GM23338 (cell line): Measurements from ENCODE around the gene BTBD16. TPM values are rescaled to one million over a fixed set of nuclear protein-coding genes. Genes with fewer than 3 reads are reported as not detected.

ENCODE experiments used
- ATAC-seq: fragments of 200-7000 bp; cut with Tn5 transposase; 3 replicates; pipeline ENCODE4 v1.9.1; 2020
- DNase-seq: peaks from one replicate; pipeline ENCODE4 v3.0.0-alpha.2; 2015; ENCODE audit warnings: low spot score
- H2AFZ ChIP-seq: fragments of 200-600 bp; sonication (generic); 2 replicates; pipeline ENCODE4 v1.8.0; 2016; ENCODE audit warnings: antibody characterized with exemption, mild to moderate bottlenecking, moderate library complexity
- H3F3A ChIP-seq: fragments of 200-600 bp; sonication (generic); replicated peaks from 2 replicates; pipeline ENCODE4 v1.8.0; 2017; ENCODE audit warnings: antibody characterized with exemption, mixed run types, low read depth
- H3K27ac ChIP-seq: fragments of 200-600 bp; sonication (generic); 2 replicates; pipeline ENCODE4 v1.6.1; 2016; ENCODE audit warnings: low read depth
- H3K27me3 ChIP-seq: fragments of 200-600 bp; sonication (generic); 2 replicates; pipeline ENCODE4 v1.8.0; 2016; ENCODE audit warnings: mild to moderate bottlenecking, mixed run types, moderate library complexity; ENCODE audit not compliant: insufficient read depth
- H3K36me3 ChIP-seq: fragments of 200-600 bp; sonication (generic); 2 replicates; pipeline ENCODE4 v1.8.0; 2016; ENCODE audit warnings: mild to moderate bottlenecking; ENCODE audit not compliant: insufficient read depth
- H3K4me1 ChIP-seq: fragments of 200-600 bp; sonication (generic); 2 replicates; pipeline ENCODE4 v1.8.0; 2016; ENCODE audit warnings: mild to moderate bottlenecking, moderate library complexity; ENCODE audit not compliant: insufficient read depth
- H3K4me2 ChIP-seq: fragments of 200-600 bp; sonication (generic); 2 replicates; pipeline ENCODE4 v1.7.1; 2017; ENCODE audit warnings: mixed run types
- H3K4me3 ChIP-seq: fragments of 200-600 bp; sonication (generic); 2 replicates; pipeline ENCODE4 v1.6.1; 2016; ENCODE audit warnings: mixed run types
- H3K79me2 ChIP-seq: fragments of 200-600 bp; sonication (generic); replicated peaks from 2 replicates; pipeline ENCODE4 v1.8.0; 2017; ENCODE audit warnings: mild to moderate bottlenecking; ENCODE audit not compliant: insufficient read depth
- H3K9me2 ChIP-seq: fragments of 200-600 bp; sonication (generic); 2 replicates; pipeline ENCODE4 v1.8.0; 2017; ENCODE audit not compliant: insufficient read depth
- H4K20me1 ChIP-seq: fragments of 200-600 bp; sonication (generic); replicated peaks from 2 replicates; pipeline ENCODE4 v1.8.0; 2017; ENCODE audit warnings: mild to moderate bottlenecking; ENCODE audit not compliant: insufficient read depth
- H3K27ac Mint-ChIP-seq: 2 replicates; pipeline ENCODE4 v1.8.0; 2020; ENCODE audit warnings: inconsistent platforms, mild to moderate bottlenecking, moderate library complexity, mixed read lengths
- H3K27me3 Mint-ChIP-seq: 3 replicates; pipeline ENCODE4 v1.8.0; 2022; ENCODE audit warnings: low read depth, mild to moderate bottlenecking, moderate library complexity, mixed read lengths, inconsistent platforms; ENCODE audit not compliant: insufficient read depth, poor library complexity
- H3K36me3 Mint-ChIP-seq: 3 replicates; pipeline ENCODE4 v1.8.0; 2021; ENCODE audit warnings: low read depth, mild to moderate bottlenecking, inconsistent platforms, moderate library complexity, mixed read lengths
- H3K4me1 Mint-ChIP-seq: 3 replicates; pipeline ENCODE4 v1.8.0; 2020; ENCODE audit warnings: mild to moderate bottlenecking, inconsistent platforms, mixed read lengths
- H3K4me3 Mint-ChIP-seq: 3 replicates; pipeline ENCODE4 v1.8.0; 2021; ENCODE audit warnings: moderate library complexity, mild to moderate bottlenecking, inconsistent platforms, mixed read lengths
- H3K9me3 Mint-ChIP-seq: 3 replicates; pipeline ENCODE4 v1.8.0; 2020; ENCODE audit warnings: moderate library complexity, mild to moderate bottlenecking, inconsistent platforms, mixed read lengths
- CREB1 ChIP-seq: fragments of 250-450 bp; sonication (Bioruptor Pico); IDR thresholded peaks from 2 replicates; pipeline ENCODE4 v1.5.0; 2020; ENCODE audit warnings: low read depth, mild to moderate bottlenecking, moderate library complexity
- EZH2phosphoT487 ChIP-seq: fragments of 200-600 bp; sonication (generic); IDR thresholded peaks from one replicate; pipeline ENCODE4 v1.8.1; 2018; ENCODE audit warnings: antibody characterized with exemption; ENCODE audit not compliant: unreplicated experiment
- NANOG ChIP-seq: IDR thresholded peaks from 2 replicates; pipeline ENCODE4 v1.6.1; 2016; ENCODE audit warnings: antibody characterized with exemption, borderline replicate concordance
- REST ChIP-seq: IDR thresholded peaks from one replicate; pipeline ENCODE4 v1.6.1; 2018; ENCODE audit warnings: antibody characterized with exemption; ENCODE audit not compliant: unreplicated experiment
- STAT1 ChIP-seq: IDR thresholded peaks from one replicate; pipeline ENCODE4 v1.6.1; 2016; ENCODE audit warnings: antibody characterized with exemption; ENCODE audit not compliant: unreplicated experiment
- ZNF114 ChIP-seq: fragments of 250-450 bp; sonication (Bioruptor Pico); IDR thresholded peaks from 2 replicates; pipeline ENCODE4 v1.5.0; 2020; ENCODE audit warnings: mild to moderate bottlenecking, moderate library complexity
- ZNF462 ChIP-seq: fragments of 250-450 bp; sonication (Bioruptor Pico); IDR thresholded peaks from 2 replicates; pipeline ENCODE4 v1.5.0; 2020; ENCODE audit warnings: mild to moderate bottlenecking, moderate library complexity
- polyA plus RNA-seq: library from polyadenylated mRNA; unstranded; fragments of >200 nt; fragmentation: Nextera tagmentation; extraction: Ambion mirVana; gene quantifications from 2 replicates; pipeline ENCODE4 v1.2.1, GENCODE V29; 2016
- total RNA-seq: library from RNA; depleted of rRNA; stranded (reverse); fragments of >200 nt; shearing (Covaris generic); gene quantifications from 2 replicates; pipeline ENCODE4 v1.2.3, GENCODE V29; 2014

BTBD16 gene
- total and polyA plus RNA-seq, 2 experiments from 2014 or later, result not detected

DNA sequence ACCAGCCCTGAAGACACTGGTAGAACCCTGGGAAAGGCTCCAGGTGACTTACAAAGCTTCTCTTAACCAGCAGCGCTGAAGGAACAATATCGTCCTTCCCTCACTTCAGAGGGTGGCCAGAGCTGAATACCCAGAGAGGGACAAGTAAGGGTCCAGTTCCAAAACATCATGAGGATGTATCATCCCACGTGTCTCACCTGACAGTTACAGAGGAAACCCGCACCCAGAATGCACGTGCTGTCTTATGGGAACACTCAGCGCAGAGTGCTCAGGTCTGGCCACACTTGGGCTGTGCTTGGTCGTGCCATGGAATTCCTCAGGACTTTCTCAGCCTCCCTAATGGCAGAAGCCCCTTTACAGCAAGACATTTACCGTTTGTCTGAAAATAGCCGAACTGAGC, 46.9 kb upstream of the BTBD16 start (continued):
- no peak for TF ChIP-seq ZNF462 (CRISPR knock-in tag)
- TF ChIP-seq EZH2phosphoT487, result no peak
- no peak for TF ChIP-seq ZNF114 (CRISPR knock-in tag)

- Histone ChIP-seq H4K20me1 (no peaks in the 10 kb centered on the region), H3K9me2 (no peaks in the 10 kb centered on the region), H3K4me3 (no peak overlapping the region), H3F3A (no peaks in the 10 kb centered on the region), H3K27ac (no peak overlapping the region), H3K4me1 (no peaks in the 10 kb centered on the region), H3K4me2 (no peak overlapping the region), H2AFZ (no peak overlapping the region), H3K79me2 (no peaks in the 10 kb centered on the region), H3K27me3 (no peaks in the 10 kb centered on the region), H3K36me3 (peaks cover 29% of the 10 kb centered on the region)
- Mint-ChIP-seq H3K4me1 (no peaks in the 10 kb centered on the region), H3K27ac (no peak overlapping the region), H3K36me3 (peaks cover 52% of the 10 kb centered on the region), H3K27me3 (peaks cover 2% of the 10 kb centered on the region), H3K9me3 (no peaks in the 10 kb centered on the region), H3K4me3 (no peak overlapping the region)
- no peak for ATAC-seq
- TF ChIP-seq NANOG (no peak), REST (no peak), STAT1 (no peak), CREB1 (CRISPR knock-in tag) (no peak), EZH2phosphoT487 (no peak)
- DNase-seq, result no peak
Observed at GRCh38 chr10:122225330-122225729, 45.8 kb upstream of the BTBD16 start.
